Immature natural killer cell (primary cell): ENCODE measurements around the gene MCRIP1. TPM values are rescaled to one million over a fixed set of nuclear protein-coding genes. Genes with fewer than 3 reads are reported as not detected.

Experiments
- DNase-seq, 3 donors: peaks; one replicate each; pipeline ENCODE4 v3.0.0; 2022; ENCODE audit warnings: mixed read lengths in 1 of 3
- H3K27ac Mint-ChIP-seq, 6 donors: one replicate each; pipeline ENCODE4 v1.8.0; 2020; ENCODE audit warnings: mixed read lengths in 6 of 6, mild to moderate bottlenecking in 5 of 6, inconsistent platforms in 4 of 6, moderate library complexity in 3 of 6
- H3K27me3 Mint-ChIP-seq, 3 donors: one replicate each; pipeline ENCODE4 v1.8.0; 2020 to 2021; ENCODE audit warnings: low read depth in 3 of 3, mild to moderate bottlenecking in 3 of 3, mixed read lengths in 3 of 3, moderate library complexity in 3 of 3, inconsistent platforms in 1 of 3
- H3K36me3 Mint-ChIP-seq, 3 donors: one replicate each; pipeline ENCODE4 v1.8.0; 2020; ENCODE audit warnings: mixed read lengths in 3 of 3, inconsistent platforms in 2 of 3, mild to moderate bottlenecking in 2 of 3
- H3K4me1 Mint-ChIP-seq, 2 donors: one replicate each; pipeline ENCODE4 v1.8.0; 2020; ENCODE audit warnings: inconsistent platforms in 2 of 2, mild to moderate bottlenecking in 2 of 2, mixed read lengths in 2 of 2, moderate library complexity in 1 of 2
- H3K4me3 Mint-ChIP-seq, 5 donors: one replicate each; pipeline ENCODE4 v1.8.0; 2020; ENCODE audit warnings: mild to moderate bottlenecking in 5 of 5, mixed read lengths in 5 of 5, inconsistent platforms in 3 of 5, moderate library complexity in 3 of 5
- H3K9me3 Mint-ChIP-seq, 6 donors: one replicate each; pipeline ENCODE4 v1.8.0; 2020; ENCODE audit warnings: mild to moderate bottlenecking in 6 of 6, mixed read lengths in 6 of 6, inconsistent platforms in 4 of 6, moderate library complexity in 3 of 6
- polyA plus RNA-seq, 3 donors: library from polyadenylated mRNA; unstranded; fragments of 300-500 nt; fragmentation: Illumina TruSeq; gene quantifications; one replicate each; pipeline ENCODE4 v1.2.3, GENCODE V29; 2021

MCRIP1 gene
- polyA plus RNA-seq, 3 donors from 2014 or later: 112 to 178 (median 124) TPM

DNA sequence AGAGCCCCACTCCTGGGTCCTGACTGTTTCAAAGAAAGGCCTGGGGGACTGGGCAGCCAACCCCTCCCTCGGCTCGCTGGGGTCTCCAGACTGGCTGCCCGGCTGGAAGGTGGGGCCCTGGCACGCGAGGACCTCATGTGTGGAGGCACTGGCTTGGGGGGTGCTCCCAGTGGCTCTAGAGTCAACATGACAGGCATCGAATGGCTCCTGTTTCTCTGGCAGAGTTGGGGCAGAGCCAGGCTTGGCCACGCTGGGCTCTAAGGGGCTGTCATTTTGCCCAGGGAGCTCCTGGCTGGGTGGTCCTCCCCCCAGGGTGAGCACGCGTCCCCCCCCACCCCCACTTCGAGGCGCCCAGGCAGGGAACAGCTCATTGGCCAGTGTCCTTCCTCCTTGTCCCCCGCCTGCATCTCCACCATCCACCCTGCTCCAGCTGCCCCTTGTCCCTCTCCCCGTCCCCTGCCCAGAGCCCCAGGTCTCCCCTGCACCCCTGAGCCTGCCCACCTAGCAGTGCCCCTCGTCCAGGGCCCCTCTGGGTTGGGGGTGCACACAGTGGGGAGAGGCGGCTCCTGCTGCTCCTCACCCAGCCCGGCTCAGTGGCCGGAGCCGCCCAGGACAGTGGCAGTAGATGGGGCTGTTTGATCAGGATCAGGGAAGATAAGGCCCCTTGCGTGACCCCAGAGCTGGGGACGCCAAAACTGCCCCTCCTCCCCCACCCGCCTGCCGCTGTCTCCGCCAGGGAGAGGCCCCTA lies 26.5 kb downstream of the MCRIP1 start:
- H3K36me3 Mint-ChIP-seq: no peaks in the 10 kb centered on the region
- peaks cover 2 to 11% (median 6%) of the 10 kb centered on the region in 3 donors for H3K27me3 Mint-ChIP-seq
- H3K4me1 Mint-ChIP-seq: no peaks in the 10 kb centered on the region
- no peak for DNase-seq
- no peak overlapping the region for H3K27ac Mint-ChIP-seq
- H3K9me3 Mint-ChIP-seq: peaks cover 0 to 2% (median 0%) of the 10 kb centered on the region in 6 donors
- H3K4me3 Mint-ChIP-seq: no peak overlapping the region

DNA sequence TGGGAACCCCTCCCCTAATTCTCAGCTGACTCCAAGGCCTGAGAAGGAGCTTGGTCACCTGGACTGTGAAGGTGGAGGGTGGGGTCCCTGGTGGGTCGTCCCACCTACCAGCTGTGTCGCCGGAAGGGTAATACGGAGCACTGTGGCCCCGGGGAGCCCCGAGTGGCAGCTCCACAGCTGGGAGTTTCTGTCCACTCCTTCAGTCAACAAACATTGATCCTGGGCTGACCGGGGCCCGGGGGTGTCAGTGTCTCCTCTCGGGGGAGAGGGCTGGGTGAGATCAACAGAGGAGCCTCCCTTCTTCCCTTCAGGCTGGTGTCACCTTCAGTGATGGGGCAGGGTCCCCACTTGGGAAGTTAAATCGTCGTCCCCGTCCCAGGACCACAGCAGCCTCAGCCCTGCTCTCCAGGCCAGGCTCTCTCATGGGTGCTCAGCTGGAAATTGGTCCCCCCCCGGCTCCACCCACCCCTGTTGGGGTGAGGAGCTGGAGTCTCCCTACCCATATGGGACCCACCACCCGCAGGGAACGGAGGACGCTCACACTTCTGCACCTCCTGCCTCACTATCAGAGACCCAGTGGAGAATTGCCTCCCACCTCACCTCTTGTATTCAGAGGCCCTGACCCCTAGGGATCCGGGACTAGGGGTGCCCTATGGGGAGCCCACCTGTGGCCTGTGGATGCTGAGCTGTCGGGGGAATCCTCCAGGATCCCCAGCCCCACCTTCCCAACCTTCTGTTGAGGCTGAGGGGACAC lies 27.2 kb downstream of the MCRIP1 start:
- DNase-seq: no peak
- Mint-ChIP-seq H3K27me3 (peaks cover 4 to 12% (median 6%) of the 10 kb centered on the region in 3 donors), H3K27ac (no peak overlapping the region), H3K9me3 (peaks cover 0 to 2% (median 0%) of the 10 kb centered on the region in 6 donors), H3K4me1 (no peaks in the 10 kb centered on the region), H3K4me3 (no peak overlapping the region), H3K36me3 (no peaks in the 10 kb centered on the region)

DNA sequence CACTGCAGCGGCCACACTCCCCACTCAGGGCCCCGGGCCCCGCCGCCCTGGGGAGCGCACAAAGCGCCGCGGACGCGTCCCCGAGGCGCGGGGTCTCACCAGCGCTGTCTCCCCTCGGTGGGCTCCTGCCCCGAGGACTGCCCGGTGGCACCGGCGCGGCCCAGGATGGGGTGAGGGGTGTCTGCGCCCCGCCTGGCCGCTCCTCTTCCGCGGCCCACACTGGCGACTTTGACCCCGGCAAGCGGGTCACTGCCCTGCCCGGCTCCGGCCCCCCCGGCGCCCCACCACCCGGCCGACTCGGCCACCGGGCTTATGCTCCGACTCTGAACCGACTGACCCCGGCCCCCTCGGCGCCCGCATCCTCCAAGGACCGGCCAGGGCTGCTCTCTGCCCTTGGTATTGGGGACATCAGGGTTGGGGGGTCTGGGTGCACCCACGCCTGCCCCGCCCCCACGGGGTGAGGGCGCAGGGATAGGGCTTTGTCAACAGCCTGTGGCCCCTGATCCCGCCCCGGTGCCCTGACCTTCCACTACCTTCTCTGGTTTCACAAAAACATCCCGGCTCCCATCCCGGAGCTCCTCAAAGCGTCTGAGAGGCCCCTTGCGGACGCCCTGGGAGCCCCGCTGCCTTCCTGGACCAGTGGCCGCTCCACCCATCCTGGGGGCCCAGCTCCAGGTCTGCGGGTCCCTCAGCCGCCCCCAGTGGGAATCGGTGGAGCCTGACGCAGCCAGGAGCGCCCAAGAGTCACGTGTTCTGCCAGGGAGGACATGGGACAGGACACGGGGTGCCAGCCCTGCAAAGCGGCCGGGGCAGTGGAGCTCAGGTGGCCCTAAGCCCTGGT lies 28.3 kb downstream of the MCRIP1 start:
- Mint-ChIP-seq H3K27ac (no peak overlapping the region), H3K9me3 (no peaks in the 10 kb centered on the region), H3K36me3 (no peaks in the 10 kb centered on the region), H3K4me3 (no peak overlapping the region), H3K4me1 (no peaks in the 10 kb centered on the region), H3K27me3 (peaks cover 6 to 12% (median 6%) of the 10 kb centered on the region in 3 donors)
- DNase-seq: no peak

DNA sequence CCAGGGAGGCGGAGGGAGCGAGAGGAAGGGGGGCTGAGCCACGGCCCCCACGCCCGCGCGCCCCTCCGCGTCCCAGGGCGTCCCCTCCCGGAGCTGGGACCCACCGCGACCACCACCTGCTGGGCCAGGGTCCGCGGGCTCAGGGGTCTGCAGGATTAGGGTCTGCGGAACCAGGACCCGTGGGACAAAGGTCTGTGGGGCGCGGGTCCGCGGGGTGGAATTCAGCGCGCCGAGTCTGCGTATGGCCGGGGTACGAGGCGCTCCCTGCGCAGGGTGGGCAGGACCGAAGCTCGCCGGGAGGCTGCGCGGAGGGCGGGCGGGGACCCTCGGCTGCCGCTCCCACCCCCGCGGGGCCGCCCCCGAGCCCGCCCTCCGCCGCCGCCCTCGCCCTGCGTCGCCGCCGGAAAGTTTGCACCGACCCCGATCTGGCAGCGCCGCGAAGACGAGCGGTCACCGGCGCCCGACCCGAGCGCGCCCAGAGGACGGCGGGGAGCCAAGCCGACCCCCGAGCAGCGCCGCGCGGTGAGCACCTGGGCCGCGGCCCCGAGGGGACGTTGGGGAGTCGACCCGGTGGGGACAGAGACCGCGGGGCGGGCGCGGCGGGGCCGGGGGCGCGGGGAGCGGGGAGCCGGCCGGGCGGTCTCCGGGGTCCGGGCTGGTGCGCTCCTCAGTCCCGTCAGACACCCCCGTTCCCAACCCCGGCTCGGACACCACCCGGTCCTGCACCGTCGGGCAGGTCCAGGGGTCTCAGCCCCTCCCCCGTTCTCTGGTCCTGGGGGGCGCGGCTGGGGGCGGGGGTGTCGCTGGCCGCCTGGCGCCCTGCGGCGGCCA lies 29.1 kb downstream of the MCRIP1 start, which contains the start of gene GCGR:
GCGR (plus strand) TSS at position 423 of the 831 bp plus-strand sequence. CDS start 4,869 bp downstream, outside the sequence.
- Mint-ChIP-seq H3K27me3 (peaks cover 6 to 12% (median 6%) of the 10 kb centered on the region in 3 donors), H3K36me3 (no peaks in the 10 kb centered on the region), H3K4me1 (no peaks in the 10 kb centered on the region), H3K9me3 (no peaks in the 10 kb centered on the region), H3K27ac (no peak within 1 kb of the TSS), H3K4me3 (no peak within 1 kb of the TSS)
- DNase-seq: no peak

DNA sequence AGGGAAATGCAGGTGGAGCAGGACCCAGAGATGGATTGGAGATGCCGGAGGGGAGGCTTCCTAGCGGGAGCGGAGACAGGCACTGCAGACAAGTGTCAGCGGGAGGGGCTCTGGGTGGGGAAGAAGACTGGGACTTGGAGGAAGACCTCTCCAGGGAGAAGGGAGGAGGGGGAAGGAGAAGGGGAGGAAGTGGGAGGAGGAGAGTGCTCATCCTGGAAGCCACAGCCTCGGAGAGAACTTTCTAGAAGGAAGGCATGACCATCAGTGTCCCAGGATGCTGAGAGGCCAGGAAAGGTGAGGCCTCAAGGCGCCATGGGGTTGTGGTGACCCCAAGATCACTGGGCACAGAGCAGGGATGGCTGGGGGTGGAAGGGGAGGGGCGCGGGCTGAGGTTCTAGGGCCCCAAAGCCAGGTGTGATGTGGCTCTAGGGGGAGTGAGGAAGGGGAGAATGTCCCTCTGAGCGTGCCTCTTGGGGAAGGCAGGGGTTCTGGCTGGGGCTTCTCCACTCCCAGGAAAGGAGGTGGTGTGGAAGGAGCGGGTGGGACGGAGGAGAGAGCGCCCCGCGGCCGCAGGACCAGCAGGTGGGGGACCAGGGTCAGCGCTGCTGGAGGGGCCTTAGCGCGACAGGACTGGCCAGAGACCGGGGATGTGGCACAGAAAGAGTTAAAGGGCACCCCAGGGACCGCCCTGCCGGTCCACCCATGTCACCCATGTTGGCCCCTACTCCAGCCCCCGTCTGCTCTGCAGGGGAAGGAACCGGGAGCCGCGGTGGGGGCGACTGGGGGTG lies 30.0 kb downstream of the MCRIP1 start:
- H3K27me3 Mint-ChIP-seq: peaks cover 6 to 12% (median 6%) of the 10 kb centered on the region in 3 donors
- H3K36me3 Mint-ChIP-seq: no peaks in the 10 kb centered on the region
- DNase-seq: no peak
- no peak overlapping the region for H3K27ac Mint-ChIP-seq
- H3K9me3 Mint-ChIP-seq: no peaks in the 10 kb centered on the region
- H3K4me1 Mint-ChIP-seq: no peaks in the 10 kb centered on the region
- no peak overlapping the region for H3K4me3 Mint-ChIP-seq

DNA sequence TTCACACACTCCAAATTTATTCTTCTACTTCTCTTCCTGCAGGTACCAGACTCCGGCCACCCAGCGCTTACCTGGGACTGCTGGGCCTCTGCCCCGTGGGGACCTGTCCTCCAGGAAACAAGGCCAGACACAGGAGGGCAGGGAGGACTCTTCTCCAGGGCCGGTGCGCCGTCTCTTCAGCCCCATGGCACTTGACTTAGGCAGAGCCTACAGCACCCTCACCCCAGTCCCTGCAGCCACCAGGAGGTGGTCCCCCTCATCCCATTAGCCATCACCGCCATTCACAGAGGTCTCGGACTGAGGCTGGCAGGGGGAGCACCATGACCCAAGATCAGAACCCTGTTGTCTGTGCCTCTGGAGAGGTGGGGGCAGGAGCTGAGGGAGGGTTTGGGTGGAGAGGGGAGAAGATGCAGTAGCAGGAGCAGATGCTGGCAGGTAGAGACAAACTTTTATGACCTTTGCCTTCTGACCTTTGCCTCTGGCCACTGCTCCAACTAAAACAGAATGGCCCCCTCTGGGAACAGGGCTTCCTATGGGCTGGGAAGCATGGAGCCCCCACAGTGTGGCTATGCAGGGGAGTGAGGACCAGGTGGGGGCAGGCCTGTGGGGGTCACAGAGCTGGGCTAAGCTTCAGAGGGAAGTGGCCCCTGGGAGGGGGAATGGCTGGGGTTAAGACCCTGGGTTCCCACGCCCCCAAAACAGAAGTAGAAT lies 30.9 kb downstream of the MCRIP1 start:
- H3K9me3 Mint-ChIP-seq: no peaks in the 10 kb centered on the region
- no peaks in the 10 kb centered on the region for H3K36me3 Mint-ChIP-seq
- H3K27me3 Mint-ChIP-seq: peaks cover 6 to 12% (median 6%) of the 10 kb centered on the region in 3 donors
- DNase-seq: no peak
- no peak overlapping the region for H3K27ac Mint-ChIP-seq
- no peaks in the 10 kb centered on the region for H3K4me1 Mint-ChIP-seq
- H3K4me3 Mint-ChIP-seq: no peak overlapping the region

DNA sequence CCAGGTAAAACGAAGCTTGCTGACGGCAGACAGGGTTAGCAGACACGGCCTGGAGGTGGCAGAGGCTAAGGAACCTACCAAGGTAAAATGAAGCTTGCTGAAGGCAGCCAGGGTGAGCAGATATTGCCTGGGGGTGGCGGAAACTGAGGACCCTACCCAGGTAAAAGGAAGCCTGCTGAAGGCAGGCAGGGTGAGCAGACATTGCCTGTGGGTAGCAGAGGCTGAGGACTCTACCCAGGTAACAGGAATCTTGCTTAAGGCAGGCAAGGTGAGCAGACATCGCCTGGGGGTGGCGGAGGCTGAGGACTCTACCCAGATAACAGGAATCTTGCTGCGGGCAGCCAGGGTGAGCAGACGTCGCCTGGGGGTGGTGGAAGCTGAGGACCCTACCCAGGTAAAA lies 31.8 kb downstream of the MCRIP1 start:
- no peak for DNase-seq
- no peaks in the 10 kb centered on the region for H3K36me3 Mint-ChIP-seq
- peaks cover 6 to 12% (median 6%) of the 10 kb centered on the region in 3 donors for H3K27me3 Mint-ChIP-seq
- no peaks in the 10 kb centered on the region for H3K4me1 Mint-ChIP-seq
- H3K4me3 Mint-ChIP-seq: no peak overlapping the region
- no peak overlapping the region for H3K27ac Mint-ChIP-seq
- H3K9me3 Mint-ChIP-seq: no peaks in the 10 kb centered on the region

DNA sequence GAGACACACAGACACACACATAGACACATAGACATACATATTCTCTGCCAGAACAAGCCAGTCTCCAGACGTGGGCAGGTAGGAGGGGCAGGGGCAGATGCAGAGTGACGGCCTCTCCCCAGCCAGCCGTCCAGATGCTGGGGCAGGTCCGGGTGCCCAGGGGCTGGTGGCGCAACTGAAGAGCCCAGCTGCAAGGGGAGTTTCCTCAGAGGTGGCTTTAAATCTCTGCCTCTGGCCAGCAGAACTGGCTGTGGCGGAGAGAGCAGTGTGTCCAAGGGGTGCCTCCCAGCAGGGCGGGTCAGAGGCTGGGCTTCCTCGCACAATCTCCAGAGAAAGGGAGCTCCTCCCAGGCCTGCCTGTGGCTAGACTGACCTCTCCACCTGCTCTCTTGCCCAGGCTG lies 38.6 kb downstream of the MCRIP1 start:
- Mint-ChIP-seq H3K4me1 (no peaks in the 10 kb centered on the region), H3K36me3 (no peaks in the 10 kb centered on the region), H3K9me3 (no peaks in the 10 kb centered on the region), H3K4me3 (no peak overlapping the region), H3K27me3 (peaks cover 0 to 2% (median 0%) of the 10 kb centered on the region in 3 donors), H3K27ac (no peak overlapping the region)
- no peak for DNase-seq

DNA sequence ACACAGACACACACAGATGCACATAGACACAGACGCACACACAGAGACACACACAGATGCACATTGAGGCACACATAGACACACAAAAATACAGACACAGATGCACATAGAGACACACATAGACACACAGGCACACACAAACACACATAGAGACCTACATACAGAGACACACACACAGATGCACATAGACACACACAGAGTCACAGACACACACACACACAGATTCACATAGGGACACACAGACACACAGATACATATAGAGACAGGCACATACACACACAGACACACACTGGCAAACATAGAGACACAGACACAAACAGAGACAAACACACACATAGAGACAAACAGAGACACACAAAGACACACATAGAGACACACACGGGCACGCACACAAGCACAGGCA lies 39.0 kb downstream of the MCRIP1 start:
- Mint-ChIP-seq H3K4me1 (no peaks in the 10 kb centered on the region), H3K4me3 (no peak overlapping the region), H3K27me3 (no peaks in the 10 kb centered on the region), H3K36me3 (no peaks in the 10 kb centered on the region), H3K9me3 (no peaks in the 10 kb centered on the region), H3K27ac (no peak overlapping the region)
- no peak for DNase-seq

DNA sequence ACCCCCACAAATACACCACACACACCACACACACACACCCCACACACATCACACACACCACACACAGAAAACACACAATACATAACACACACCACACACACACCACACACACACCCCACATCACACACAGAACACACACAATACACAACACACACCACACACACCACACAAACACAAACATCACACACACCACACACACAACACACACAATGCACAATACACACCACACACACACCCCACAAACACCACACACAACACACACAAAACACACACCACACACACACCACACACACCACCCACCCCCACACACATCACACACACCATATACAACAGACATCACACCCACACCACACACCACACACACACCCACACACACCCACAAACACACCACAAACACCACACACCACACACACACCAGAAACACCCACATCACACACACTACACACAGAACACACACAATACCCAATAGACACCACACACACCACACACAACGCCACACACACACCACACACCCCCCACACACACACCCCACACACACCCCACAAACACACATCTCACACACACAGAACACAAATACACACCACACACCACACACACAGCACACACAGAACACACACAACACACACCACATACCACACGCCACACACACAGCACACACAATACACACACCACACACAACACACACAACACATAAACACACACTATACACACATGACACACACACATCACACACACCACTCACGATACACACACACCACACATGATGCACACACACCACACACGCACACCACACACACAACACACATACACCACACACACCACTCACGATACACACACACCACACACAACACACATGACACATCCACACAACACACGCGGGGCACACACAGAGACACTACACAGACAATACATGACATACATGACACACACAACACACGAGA lies 40.1 kb downstream of the MCRIP1 start:
- Mint-ChIP-seq H3K4me3 (no peak overlapping the region), H3K4me1 (no peaks in the 10 kb centered on the region), H3K27me3 (no peaks in the 10 kb centered on the region), H3K27ac (no peak overlapping the region), H3K36me3 (no peaks in the 10 kb centered on the region), H3K9me3 (no peaks in the 10 kb centered on the region)
- DNase-seq: no peak
